Ishikawa (cell line): ENCODE measurements around the gene AHNAK2.

Experiments
- CEBPB ChIP-seq: IDR thresholded peaks from 2 replicates; pipeline ENCODE4 v1.6.1; 2012
- CREB1 ChIP-seq: IDR thresholded peaks from 2 replicates; pipeline ENCODE4 v1.6.1; 2012; ENCODE audit warnings: low read depth
- EGR1 ChIP-seq: IDR thresholded peaks from 2 replicates; pipeline ENCODE4 v1.6.1; 2012
- EP300 ChIP-seq: IDR thresholded peaks from 2 replicates; pipeline ENCODE4 v1.6.1; 2012; ENCODE audit warnings: borderline replicate concordance
- FOXM1 ChIP-seq: IDR thresholded peaks from 2 replicates; pipeline ENCODE4 v1.6.1; 2012; ENCODE audit warnings: low read depth, borderline replicate concordance
- MAX ChIP-seq: IDR thresholded peaks from 2 replicates; pipeline ENCODE4 v1.6.1; 2012
- NFIC ChIP-seq: IDR thresholded peaks from 2 replicates; pipeline ENCODE4 v1.6.1; 2012
- RAD21 ChIP-seq: IDR thresholded peaks from 2 replicates; pipeline ENCODE4 v1.6.1; 2012; ENCODE audit warnings: low read depth
- REST ChIP-seq: IDR thresholded peaks from 2 replicates; pipeline ENCODE4 v1.6.1; 2012; ENCODE audit warnings: low read depth, mild to moderate bottlenecking
- TAF1 ChIP-seq: IDR thresholded peaks from 2 replicates; pipeline ENCODE4 v1.6.1; 2012; ENCODE audit warnings: low read depth, mild to moderate bottlenecking
- TCF12 ChIP-seq: IDR thresholded peaks from 2 replicates; pipeline ENCODE4 v1.6.1; 2012; ENCODE audit warnings: low read depth
- TEAD4 ChIP-seq: IDR thresholded peaks from 2 replicates; pipeline ENCODE4 v1.6.1; 2012
- USF1 ChIP-seq: IDR thresholded peaks from 2 replicates; pipeline ENCODE4 v1.6.1; 2012
- YY1 ChIP-seq: IDR thresholded peaks from 2 replicates; pipeline ENCODE4 v1.6.1; 2012; ENCODE audit warnings: low read depth
- ZBTB7A ChIP-seq: IDR thresholded peaks from 2 replicates; pipeline ENCODE4 v1.6.1; 2012; ENCODE audit warnings: low read depth

The AHNAK2 gene

GRCh38 chr14:104900639-104901512, 77.3 kb downstream of the AHNAK2 start:
- TF ChIP-seq TEAD4 (no peak), CREB1 (no peak), CEBPB (no peak), RAD21 (no peak), TCF12 (no peak), EP300 (no peak), USF1 (no peak), FOXM1 (no peak), ZBTB7A (no peak), EGR1 (no peak)

GRCh38 chr14:104899781-104900180, 78.4 kb downstream of the AHNAK2 start:
- TF ChIP-seq TAF1 (no peak), TEAD4 (no peak), MAX (no peak), FOXM1 (no peak), CREB1 (no peak), NFIC (no peak), EP300 (no peak), EGR1 (no peak), CEBPB (no peak)

GRCh38 chr14:104898870-104899510, 79.2 kb downstream of the AHNAK2 start:
- TF ChIP-seq EP300: no peak
- no peak for TF ChIP-seq FOXM1
- no peak for TF ChIP-seq RAD21
- TF ChIP-seq REST: no peak
- TF ChIP-seq TEAD4: no peak
- TF ChIP-seq YY1: no peak
- no peak for TF ChIP-seq TCF12
- no peak for TF ChIP-seq EGR1
- no peak for TF ChIP-seq MAX
- TF ChIP-seq USF1: no peak
- TF ChIP-seq NFIC: no peak
- TF ChIP-seq CREB1: no peak
- no peak for TF ChIP-seq CEBPB
- no peak for TF ChIP-seq TAF1
- TF ChIP-seq ZBTB7A: no peak

- TF ChIP-seq EGR1 (no peak), NFIC (no peak), CEBPB (no peak), TAF1 (no peak), EP300 (no peak), FOXM1 (no peak), REST (no peak), USF1 (no peak)
These were observed 80.0 kb downstream of the AHNAK2 start for GRCh38 chr14:104898195-104898558.
